ENCODE data around the gene ERP44. TPM values are rescaled to one million over a fixed set of nuclear protein-coding genes. Genes with fewer than 3 reads are reported as not detected.

Gene ERP44
- polyA plus RNA-seq, 3 donors, result 18.4 to 74.0 (median 66.3) TPM

- no peak overlapping the region for H3K4me2 ChIP-seq (replicated peaks; ENCODE audit: extremely low read depth, low read length, poor library complexity, severe bottlenecking)
- no peak overlapping the region for H3K27ac ChIP-seq (ENCODE audit: low read depth in 1 of 2, low read length in 2 of 2)
- 19% methylated on average over 3 of the region's 4 CpGs for WGBS (ENCODE audit: insufficient coverage)
- no peak for DNase-seq
- H2AFZ ChIP-seq (ENCODE audit: insufficient read depth, low read depth, low read length, poor library complexity, severe bottlenecking), result no peak overlapping the region
- Mint-ChIP-seq H3K4me3 (no peak overlapping the region), H3K27me3 (ENCODE audit: low read depth in 3 of 3) (no peaks in the 10 kb centered on the region), H3K9me3 (peaks cover 0 to 2% (median 0%) of the 10 kb centered on the region in 7 donors), H3K36me3 (peaks cover 8 to 11% of the 10 kb centered on the region in 2 donors), H3K4me1 (peaks cover 12% of the 10 kb centered on the region), H3K27ac (peak overlapping the region in 1 of 7 donors; percentile 38)
- no peaks in the 10 kb centered on the region for H3K4me1 ChIP-seq (ENCODE audit: control insufficient read depth in 1 of 2, insufficient read depth in 2 of 2, low read length in 2 of 2)
- no peaks in the 10 kb centered on the region for H4K20me1 ChIP-seq (ENCODE audit: insufficient read depth, low read length)
- intact Hi-C loops (cut with micrococcal nuclease), result no loop called here
- H3K79me2 ChIP-seq (ENCODE audit: insufficient read depth, low read length), result peaks cover 3% of the 10 kb centered on the region
- H3K27me3 ChIP-seq (ENCODE audit: control insufficient read depth in 2 of 2, insufficient read depth in 2 of 2, low read length in 2 of 2), result no peaks in the 10 kb centered on the region
- H3K4me3 ChIP-seq (replicated peaks in 1 of 3; ENCODE audit: low read depth in 2 of 3, low read length in 3 of 3), result no peak overlapping the region
- peaks cover 27 to 32% of the 10 kb centered on the region in 2 donors for H3K36me3 ChIP-seq (replicated peaks in 1 of 2; ENCODE audit: control insufficient read depth in 1 of 2, insufficient read depth in 2 of 2, low read length in 2 of 2)
- no peak overlapping the region for H3K9ac ChIP-seq (ENCODE audit: insufficient read depth, low read length, poor library complexity, severe bottlenecking)
- H3K9me3 ChIP-seq (replicated peaks in 1 of 2; ENCODE audit: control insufficient read depth in 1 of 2, insufficient read depth in 1 of 2, low read length in 2 of 2), result no peaks in the 10 kb centered on the region
- no peak for TF ChIP-seq CTCF (IDR thresholded peaks at IDR 0.05)
These were observed 12.4 kb upstream of the ERP44 start for GRCh38 chr9:100111235-100111634.

DNA sequence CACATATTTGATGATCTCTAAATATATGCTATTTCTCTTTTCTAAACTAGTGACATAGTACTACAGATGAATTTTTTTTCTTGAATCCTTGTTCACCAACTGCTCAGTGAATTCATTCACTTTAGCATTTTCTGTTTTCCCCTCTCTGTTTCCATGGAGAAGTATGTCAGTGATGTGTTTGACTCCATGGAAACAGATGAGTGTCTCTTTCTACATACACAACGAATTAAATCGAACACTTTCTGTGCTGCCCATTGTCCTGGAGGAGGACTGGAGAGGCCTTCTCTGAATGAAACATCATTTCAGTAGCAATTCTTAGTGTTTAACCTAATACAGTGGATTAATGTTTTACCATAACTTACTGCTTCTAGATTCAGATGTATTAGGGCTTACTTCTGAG is 9.8 kb upstream of the ERP44 start:
- Histone ChIP-seq H2AFZ (ENCODE audit: insufficient read depth, low read depth, low read length, poor library complexity, severe bottlenecking) (no peak overlapping the region), H3K79me2 (ENCODE audit: insufficient read depth, low read length) (peaks cover 3% of the 10 kb centered on the region), H3K9me3 (replicated peaks in 1 of 2; ENCODE audit: control insufficient read depth in 1 of 2, insufficient read depth in 1 of 2, low read length in 2 of 2) (no peaks in the 10 kb centered on the region), H3K4me1 (ENCODE audit: control insufficient read depth in 1 of 2, insufficient read depth in 2 of 2, low read length in 2 of 2) (no peaks in the 10 kb centered on the region), H4K20me1 (ENCODE audit: insufficient read depth, low read length) (no peaks in the 10 kb centered on the region), H3K4me2 (replicated peaks; ENCODE audit: extremely low read depth, low read length, poor library complexity, severe bottlenecking) (no peak overlapping the region), H3K27me3 (ENCODE audit: control insufficient read depth in 2 of 2, insufficient read depth in 2 of 2, low read length in 2 of 2) (no peaks in the 10 kb centered on the region), H3K9ac (ENCODE audit: insufficient read depth, low read length, poor library complexity, severe bottlenecking) (no peak overlapping the region), H3K27ac (ENCODE audit: low read depth in 1 of 2, low read length in 2 of 2) (no peak overlapping the region), H3K36me3 (replicated peaks in 1 of 2; ENCODE audit: control insufficient read depth in 1 of 2, insufficient read depth in 2 of 2, low read length in 2 of 2) (peaks cover 47 to 53% of the 10 kb centered on the region in 2 donors), H3K4me3 (replicated peaks in 1 of 3; ENCODE audit: low read depth in 2 of 3, low read length in 3 of 3) (no peak overlapping the region)
- H3K36me3 Mint-ChIP-seq, result peaks cover 10 to 13% of the 10 kb centered on the region in 2 donors
- H3K27ac Mint-ChIP-seq, result no peak overlapping the region
- no peak for DNase-seq
- H3K9me3 Mint-ChIP-seq, result no peaks in the 10 kb centered on the region
- H3K4me3 Mint-ChIP-seq, result no peak overlapping the region
- H3K27me3 Mint-ChIP-seq (ENCODE audit: low read depth in 3 of 3), result no peaks in the 10 kb centered on the region
- intact Hi-C loops (cut with micrococcal nuclease), result no loop called here
- WGBS (ENCODE audit: insufficient coverage), result no CpG with 5 or more reads among the region's 2 CpGs
- no peak for TF ChIP-seq CTCF (IDR thresholded peaks at IDR 0.05)
- peaks cover 10% of the 10 kb centered on the region for H3K4me1 Mint-ChIP-seq

Measured in CD14-positive monocyte (primary cell).